Fibroblast of skin of left quadriceps (primary cell): ENCODE data around the gene TIFAB.

Experiments used
- DNase-seq, 2 experiments: peaks; one replicate each; pipeline ENCODE4 v3.0.0-alpha.2; 2013; ENCODE audit warnings: low read depth in 2 of 2

The TIFAB gene

DNA sequence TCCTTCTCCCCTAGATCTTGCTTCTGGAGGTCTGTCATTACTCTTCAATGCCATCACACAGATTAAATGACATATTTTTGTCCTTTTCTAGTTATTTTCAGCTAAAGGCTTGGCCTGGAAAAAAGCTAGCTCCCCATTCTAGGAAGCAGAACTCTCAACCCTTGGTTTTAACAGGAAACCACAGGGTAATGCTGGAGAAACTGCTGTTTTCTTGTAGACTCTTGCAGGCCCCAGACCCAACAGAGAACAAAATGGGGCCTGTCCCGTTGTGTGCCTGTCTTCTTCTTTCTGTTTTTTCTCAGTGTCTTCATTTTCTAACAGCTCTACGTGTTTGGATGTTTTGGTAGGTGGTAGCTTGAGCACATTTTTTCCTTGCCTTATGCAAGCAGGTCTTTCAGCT lies 26.5 kb downstream of the TIFAB start:
- DNase-seq, result no peak

DNA sequence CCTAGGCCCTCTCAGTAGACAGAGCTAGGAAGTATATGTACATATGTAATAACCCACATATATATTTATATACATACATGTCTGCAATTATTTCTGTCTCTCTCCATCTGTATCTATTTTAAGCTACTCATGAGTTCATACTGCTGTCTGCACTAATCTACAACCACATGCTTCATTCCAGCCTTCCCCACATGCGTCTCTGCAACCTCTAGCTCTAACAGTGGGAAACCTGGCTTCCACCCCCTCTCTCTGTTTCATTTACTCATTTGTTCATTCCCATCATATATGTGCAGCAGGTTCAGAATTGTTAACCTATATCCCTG lies 28.3 kb downstream of the TIFAB start:
- no peak for DNase-seq

DNA sequence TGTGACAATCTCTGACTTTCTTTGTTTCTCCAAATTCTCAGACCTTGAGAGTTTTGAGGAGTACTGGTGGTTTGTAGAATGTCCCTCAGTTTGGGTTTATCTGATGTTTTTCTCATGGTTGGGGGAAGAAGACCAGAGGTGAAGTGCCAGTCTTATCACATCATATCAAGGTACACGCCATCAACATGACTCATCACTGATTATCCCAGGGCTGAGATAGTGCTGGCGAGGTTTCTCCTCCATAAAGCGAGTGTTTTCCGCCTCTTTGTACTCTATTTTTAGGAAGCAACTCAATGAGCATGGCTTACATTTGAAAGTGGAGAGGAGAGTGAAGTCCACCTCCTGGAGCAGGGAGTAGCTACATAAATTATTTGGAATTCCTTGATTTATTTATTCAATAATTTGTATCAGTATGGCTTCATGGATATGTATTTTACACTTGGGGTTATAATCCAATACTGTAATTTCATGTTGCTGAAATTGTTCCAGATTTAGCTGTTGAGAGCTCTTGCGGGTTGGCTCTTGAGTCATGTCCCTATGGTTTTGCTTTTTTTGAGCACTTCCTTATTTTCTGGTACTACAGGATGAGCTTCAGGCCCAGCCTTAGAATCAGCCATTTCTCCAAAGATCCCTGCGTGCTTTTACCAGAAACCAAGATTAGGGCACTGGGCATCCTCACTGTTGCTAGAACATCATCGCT lies 28.9 kb downstream of the TIFAB start:
- no peak for DNase-seq

DNA sequence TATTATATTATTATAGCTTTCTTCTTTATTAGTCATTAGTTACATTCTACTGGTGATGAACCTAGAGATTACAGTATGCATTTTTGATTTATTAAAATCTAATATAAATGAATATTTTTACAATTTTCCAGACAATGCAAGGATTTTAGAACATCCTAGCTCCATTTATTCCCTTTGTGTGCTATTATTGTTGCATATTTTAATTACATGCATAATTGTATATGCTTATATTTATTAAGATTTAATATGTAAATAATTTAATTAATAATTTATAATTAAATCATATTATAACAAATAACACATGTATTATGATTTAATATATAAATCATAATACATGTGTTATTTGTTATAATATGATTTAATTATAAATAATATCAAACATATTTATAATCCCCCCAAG lies 29.7 kb downstream of the TIFAB start:
- DNase-seq, result no peak

DNA sequence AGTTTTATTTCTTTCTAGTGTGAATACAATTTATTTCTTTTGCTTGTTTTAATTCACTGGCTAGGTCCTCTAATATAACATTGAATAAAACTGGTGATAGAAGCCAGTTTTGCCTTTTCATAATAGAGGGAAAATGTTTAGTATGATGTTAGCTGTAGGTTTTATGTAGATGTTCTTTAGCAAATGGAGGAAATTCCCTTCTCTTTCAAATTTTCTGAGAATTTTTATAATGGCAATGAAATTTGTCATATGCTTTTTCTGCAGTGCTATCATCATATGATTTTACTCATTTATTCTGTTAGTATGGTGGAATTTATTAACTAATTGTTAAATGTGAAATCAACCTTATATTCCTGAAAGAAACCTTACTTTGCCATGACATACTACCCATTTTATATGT lies 35.1 kb downstream of the TIFAB start:
- no peak for DNase-seq

DNA sequence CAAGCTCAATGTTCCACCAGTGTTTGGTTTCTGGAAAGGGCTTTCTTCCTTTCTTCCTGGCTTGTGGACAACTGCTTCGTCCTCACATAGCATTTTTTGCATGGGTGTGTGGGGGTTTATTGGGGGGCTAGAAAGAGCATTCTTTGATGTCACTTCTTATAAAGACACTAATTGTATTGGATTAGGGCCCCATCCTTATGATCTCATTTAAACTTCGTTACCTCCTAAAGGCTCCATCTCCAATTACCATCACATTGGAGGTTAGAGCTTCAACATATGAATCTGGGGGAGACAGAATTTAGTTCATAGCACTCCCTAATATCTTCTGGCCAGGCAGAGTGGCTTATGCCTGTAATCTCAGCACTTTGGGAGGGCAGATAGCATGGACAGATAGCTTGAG lies 47.1 kb downstream of the TIFAB start:
- DNase-seq, result no peak

DNA sequence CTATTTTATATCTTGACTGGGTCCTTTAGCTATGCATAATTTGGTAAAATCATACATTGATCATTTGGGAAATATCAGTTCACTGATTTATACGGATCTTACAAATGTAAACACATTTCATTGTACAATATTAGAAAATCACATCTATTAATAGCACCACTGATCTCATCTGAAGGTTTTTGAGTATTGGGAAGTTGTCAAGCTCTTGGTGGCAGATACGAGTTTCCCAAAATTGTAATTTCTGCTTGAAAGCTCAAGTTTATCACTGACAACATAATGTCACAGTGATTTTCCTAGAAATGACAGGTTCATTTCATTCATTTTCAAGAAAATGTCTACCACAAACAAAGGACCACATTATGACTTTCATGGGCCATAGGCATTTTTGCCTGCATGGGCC lies 50.1 kb downstream of the TIFAB start:
- no peak for DNase-seq

DNA sequence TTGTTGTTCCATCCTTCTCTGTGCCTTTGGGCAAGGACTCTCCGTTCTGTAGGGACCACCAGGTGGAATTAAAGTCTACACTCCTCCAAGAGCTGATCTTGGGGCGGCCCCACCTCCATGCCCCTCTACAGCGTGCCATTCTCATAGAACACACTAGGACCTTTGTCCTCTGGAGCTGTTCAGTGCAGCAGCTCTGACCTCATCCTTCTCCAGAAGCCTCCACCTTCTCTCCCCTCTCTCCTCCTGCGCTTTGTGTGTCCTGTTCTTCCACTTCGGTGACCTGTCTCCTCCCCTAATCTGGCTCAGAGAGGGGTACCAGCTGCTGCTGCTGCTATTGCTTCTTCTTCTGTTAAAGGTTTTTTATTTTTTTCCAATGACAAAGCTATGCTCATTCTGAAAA lies 51.3 kb downstream of the TIFAB start:
- no peak for DNase-seq

DNA sequence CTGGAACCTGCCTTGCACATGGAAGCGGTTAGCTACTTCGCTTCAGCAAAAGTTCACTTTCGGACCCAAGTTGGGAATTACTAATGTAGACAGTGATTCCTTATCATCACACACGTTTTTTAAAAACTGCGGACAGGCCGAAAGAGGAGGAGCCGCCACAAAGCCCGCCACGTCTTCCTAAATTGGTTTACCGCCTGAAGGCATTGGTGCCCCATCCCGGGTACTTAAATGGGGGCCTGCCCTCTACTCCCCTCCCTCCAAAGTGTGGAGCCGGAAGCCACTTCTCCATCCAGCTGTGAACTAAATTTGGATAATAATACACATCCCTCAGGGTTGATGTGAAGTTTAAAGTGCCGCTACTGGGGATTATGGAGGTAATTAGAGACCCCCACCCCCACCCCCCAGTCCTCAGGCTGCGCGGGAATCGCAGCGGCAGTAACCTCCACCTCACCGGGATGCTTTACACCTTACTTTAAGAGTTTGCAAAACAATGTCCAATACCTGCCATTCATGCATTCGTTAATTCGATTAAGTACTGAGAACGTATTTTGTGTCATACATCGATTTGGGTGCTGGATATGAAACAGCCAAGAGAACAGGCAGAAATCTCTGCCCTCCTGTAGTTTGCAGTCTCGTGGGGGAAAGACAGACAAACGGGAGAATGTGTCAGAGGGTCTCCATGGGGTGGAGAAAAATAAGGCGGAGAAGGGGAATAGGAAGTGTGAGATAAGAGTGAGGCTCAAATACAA lies 52.2 kb downstream of the TIFAB start:
- no peak for DNase-seq

DNA sequence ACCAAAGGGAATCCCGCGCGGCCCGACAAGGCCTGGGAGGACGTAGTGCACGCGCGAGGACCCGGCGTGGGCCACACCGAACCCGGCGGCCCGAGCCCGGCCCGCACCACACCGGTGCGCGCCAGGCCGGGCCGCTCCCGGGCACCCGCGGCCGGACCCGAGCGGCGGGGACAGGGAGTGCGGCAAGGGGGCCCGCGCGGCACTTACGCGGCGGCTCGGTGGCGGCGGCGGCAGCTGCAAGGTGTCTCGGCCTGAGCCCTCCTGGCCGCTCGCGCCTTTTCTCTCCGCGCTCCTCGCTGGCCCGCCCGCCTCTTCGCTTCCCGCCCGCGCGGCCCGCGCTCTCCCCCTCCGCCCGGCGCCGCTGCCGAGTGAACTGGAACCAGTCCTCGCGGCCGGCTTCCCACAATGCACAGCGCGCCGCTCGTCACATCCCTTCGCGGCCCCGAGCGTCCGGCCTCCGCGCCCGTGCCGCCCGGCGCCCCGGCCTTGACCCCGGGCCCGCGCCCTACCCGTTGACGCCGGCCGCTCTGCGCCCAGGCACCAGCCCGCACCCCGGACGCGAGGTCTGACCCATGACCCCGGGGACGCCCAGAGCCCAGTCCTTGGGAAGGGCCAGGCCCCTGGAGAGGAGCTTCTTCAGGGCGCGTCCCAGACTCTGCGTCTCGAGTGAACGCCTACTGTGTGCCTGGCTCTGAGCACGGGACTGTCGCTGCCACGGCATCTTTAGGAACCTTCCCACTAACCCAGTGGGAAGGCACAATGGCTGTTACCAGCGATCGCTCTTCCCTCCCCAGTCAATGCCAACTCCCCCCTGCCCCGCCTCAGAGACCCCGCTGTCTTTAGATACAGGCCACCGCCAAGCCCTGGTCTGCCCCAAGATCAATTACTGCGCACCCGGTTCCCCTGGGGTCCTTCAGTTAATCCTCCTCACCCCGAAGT lies 53.0 kb downstream of the TIFAB start, which contains the start of gene MACROH2A1:
Gene MACROH2A1 (minus strand): TSS at position 377 of the 939 bp plus-strand sequence. CDS start 10,138 bp downstream, outside the sequence.
- peak; percentile 58 to 60 for DNase-seq

DNA sequence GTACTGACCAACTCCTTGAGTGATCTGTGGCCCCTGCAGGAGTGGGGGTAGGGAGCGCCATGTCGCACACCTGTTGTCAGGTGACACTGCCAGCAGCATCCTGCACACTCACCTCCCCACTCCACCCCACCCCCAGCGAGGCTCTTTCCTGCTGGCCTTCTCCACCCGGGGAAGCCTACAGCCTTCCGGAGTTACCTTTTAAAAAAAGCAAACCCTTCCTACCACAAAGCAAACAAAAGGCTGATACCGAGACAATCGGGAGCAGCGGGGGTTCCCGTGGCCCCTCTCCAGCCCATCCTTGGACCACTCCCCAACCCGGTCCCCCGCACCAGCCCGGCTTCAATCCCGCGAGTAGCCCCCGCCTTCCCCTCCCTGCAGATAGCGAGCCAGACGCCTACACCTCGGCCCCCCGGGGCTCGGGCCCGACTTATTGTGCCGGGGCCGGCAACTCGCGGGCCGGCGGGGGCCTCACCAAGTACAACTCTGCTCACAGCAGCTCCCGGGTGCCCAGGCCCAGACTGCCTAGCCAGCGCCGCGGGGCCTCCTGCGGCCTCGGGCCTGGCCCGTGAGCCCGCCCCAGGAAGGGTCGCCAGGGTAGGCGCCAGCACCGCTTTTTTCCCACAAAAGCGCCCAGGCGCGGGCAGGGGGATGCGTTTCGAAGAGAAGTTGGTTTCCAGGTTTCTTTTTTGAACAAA lies 53.8 kb downstream of the TIFAB start:
- no peak for DNase-seq
